PC-9 (cell line): Measurements from ENCODE around the gene GKAP1. TPM values are rescaled to one million over a fixed set of nuclear protein-coding genes. Genes with fewer than 3 reads are reported as not detected.
"Not testable (repeated sequence)": the region's sequence is repeated elsewhere in the genome, so short reads cannot be mapped to it uniquely, and the experiment has no call there.

ENCODE experiments used
- BruUV-seq: library from RNA; stranded (reverse); fragments of 400-500 nt; replicated peaks from 2 replicates; lab custom pipeline; 2021; lab: Mats Ljungman, UMichigan
- CTCF ChIA-PET: fragments of 300-600 bp; sonication (Branson Sonifier 250); formaldehyde crosslinking; loops from one replicate; lab custom pipeline; 2022; ENCODE audit warnings: antibody characterized with exemption; lab: Charles Lee
- POLR2A ChIA-PET: fragments of 300-600 bp; sonication (Branson Sonifier 250); formaldehyde crosslinking; loops from one replicate; lab custom pipeline; 2022; ENCODE audit warnings: antibody characterized with exemption; ENCODE audit not compliant: unreplicated experiment; lab: Charles Lee
- DNase-seq, 2 experiments: peaks; one replicate each; pipeline versions ENCODE4 v3.0.0 to v3.0.0-alpha.2; 2015 to 2022; ENCODE audit warnings: mixed read lengths in 1 of 2
- H2AFZ ChIP-seq: fragments of 200-600 bp; sonication (generic); 2 replicates; pipeline ENCODE4 v1.8.1; 2017; ENCODE audit warnings: antibody characterized with exemption
- H3F3A ChIP-seq: fragments of 200-600 bp; sonication (generic); 2 replicates; pipeline ENCODE4 v1.8.1; 2017; ENCODE audit warnings: antibody characterized with exemption, mild to moderate bottlenecking, low read depth; ENCODE audit not compliant: insufficient read depth
- H3K27ac ChIP-seq: fragments of 200-600 bp; sonication (generic); 2 replicates; pipeline ENCODE4 v1.6.1; 2016; ENCODE audit warnings: mixed run types
- H3K27me3 ChIP-seq: fragments of 200-600 bp; sonication (generic); 2 replicates; pipeline ENCODE4 v1.6.1; 2016; ENCODE audit warnings: low read depth, mixed run types; ENCODE audit not compliant: insufficient read depth
- H3K36me3 ChIP-seq: fragments of 200-600 bp; sonication (generic); 2 replicates; pipeline ENCODE4 v1.6.1; 2016; ENCODE audit warnings: low read depth, mixed run types
- H3K4me1 ChIP-seq: fragments of 200-600 bp; sonication (generic); replicated peaks from 2 replicates; pipeline ENCODE4 v1.6.1; 2016; ENCODE audit warnings: mixed run types; ENCODE audit not compliant: insufficient read depth
- H3K4me2 ChIP-seq: fragments of 200-600 bp; sonication (generic); 2 replicates; pipeline ENCODE4 v1.6.1; 2017; ENCODE audit warnings: mixed run types
- H3K4me3 ChIP-seq: fragments of 200-600 bp; sonication (generic); 2 replicates; pipeline ENCODE4 v1.6.1; 2016; ENCODE audit warnings: mixed run types
- H3K79me2 ChIP-seq: fragments of 200-600 bp; sonication (generic); 2 replicates; pipeline ENCODE4 v1.6.1; 2017; ENCODE audit warnings: low read depth, mixed run types
- H3K9me2 ChIP-seq: fragments of 200-600 bp; sonication (generic); 2 replicates; pipeline ENCODE4 v1.8.1; 2017; ENCODE audit warnings: mild to moderate bottlenecking; ENCODE audit not compliant: insufficient read depth
- H3K9me3 ChIP-seq: fragments of 200-600 bp; sonication (generic); 2 replicates; pipeline ENCODE4 v1.8.1; 2016; ENCODE audit warnings: low read depth; ENCODE audit not compliant: insufficient read depth
- H4K20me1 ChIP-seq: fragments of 200-600 bp; sonication (generic); 2 replicates; pipeline ENCODE4 v1.8.1; 2017; ENCODE audit not compliant: insufficient read depth
- intact Hi-C: fragments of 100-400 bp; cut with micrococcal nuclease; formaldehyde crosslinking; loops from one replicate; pipeline ENCODE4 v1.10.0; 2022; ENCODE audit not compliant: unreplicated experiment
- total RNA-seq: library from RNA; stranded (reverse); gene quantifications from 2 replicates; pipeline ENCODE4 v1.2.3, GENCODE V29; 2021

Gene GKAP1
- total RNA-seq, 1 experiment from 2014 or later: 4.6 TPM

GRCh38 chr9:83817011-83817355 is 586 bp downstream of the GKAP1 start:
- H3K9me2 ChIP-seq, H4K20me1 ChIP-seq, CTCF ChIA-PET, H3K36me3 ChIP-seq, H3K79me2 ChIP-seq, H3K27ac ChIP-seq, POLR2A ChIA-PET, H3K9me3 ChIP-seq, BruUV-seq, H3F3A ChIP-seq, DNase-seq, H3K27me3 ChIP-seq: not testable (repeated sequence)
- intact Hi-C loops: loop anchor here (10.0 kb wide), 1 partner anchor 112 kb away; the partner anchor contains the start of gene UBQLN1
- Histone ChIP-seq H3K4me1 (peaks cover 11% of the 10 kb centered on the region), H3K4me2 (peak overlapping the region; percentile 91), H2AFZ (peak overlapping the region; percentile 87; the same call in 1 of the 2 replicates), H3K4me3 (peak overlapping the region; percentile 58; the same call in 1 of the 2 replicates)

GRCh38 chr9:83815120-83815519 is 2.4 kb downstream of the GKAP1 start:
- H3K4me3 ChIP-seq, CTCF ChIA-PET, BruUV-seq: not testable (repeated sequence)

GRCh38 chr9:83809213-83809612 is 8.4 kb downstream of the GKAP1 start:
- CTCF ChIA-PET, H3K27ac ChIP-seq, H3K9me3 ChIP-seq, H3K4me1 ChIP-seq, H4K20me1 ChIP-seq, H3K9me2 ChIP-seq, DNase-seq, H2AFZ ChIP-seq, H3F3A ChIP-seq, H3K4me2 ChIP-seq, POLR2A ChIA-PET, intact Hi-C loops, BruUV-seq, H3K4me3 ChIP-seq, H3K79me2 ChIP-seq, H3K36me3 ChIP-seq, H3K27me3 ChIP-seq: not testable (repeated sequence)

More at GRCh38 chr9:83815120-83815519, 2.4 kb downstream of the GKAP1 start:
- H3K4me2 ChIP-seq, H3K9me2 ChIP-seq, H3K9me3 ChIP-seq, DNase-seq, H3K27me3 ChIP-seq, H3K36me3 ChIP-seq, H2AFZ ChIP-seq, POLR2A ChIA-PET, H3K27ac ChIP-seq, H4K20me1 ChIP-seq, H3F3A ChIP-seq, H3K79me2 ChIP-seq: not testable (repeated sequence)
- intact Hi-C loops: loop anchor here (10.0 kb wide), 1 partner anchor 110 kb away; the partner anchor contains the start of gene UBQLN1
- peaks cover 11% of the 10 kb centered on the region for H3K4me1 ChIP-seq

- H4K20me1 ChIP-seq, H3K4me1 ChIP-seq, BruUV-seq, DNase-seq, H3K4me3 ChIP-seq, H3K27ac ChIP-seq, H3K9me2 ChIP-seq, CTCF ChIA-PET, intact Hi-C loops, H3K36me3 ChIP-seq, H3K9me3 ChIP-seq, H3K4me2 ChIP-seq, H3K27me3 ChIP-seq, H2AFZ ChIP-seq, H3K79me2 ChIP-seq, H3F3A ChIP-seq, POLR2A ChIA-PET: not testable (repeated sequence)
These were observed 13.1 kb downstream of the GKAP1 start for GRCh38 chr9:83804454-83804853.

GRCh38 chr9:83803941-83804340 is 13.6 kb downstream of the GKAP1 start:
- H3K4me1 ChIP-seq, H3K4me3 ChIP-seq, H2AFZ ChIP-seq, H3F3A ChIP-seq, BruUV-seq, POLR2A ChIA-PET, H3K27ac ChIP-seq, H3K9me3 ChIP-seq, H3K4me2 ChIP-seq, H3K9me2 ChIP-seq, H3K79me2 ChIP-seq, CTCF ChIA-PET, intact Hi-C loops, H4K20me1 ChIP-seq, H3K36me3 ChIP-seq, H3K27me3 ChIP-seq, DNase-seq: not testable (repeated sequence)
